Activated T-helper 17 cell treated with anti-CD3 and anti-CD28 coated beads, Interleukin-2, amount 50 U/mL, for 72 hours (primary cell): ENCODE measurements around the gene AIRE. TPM values are rescaled to one million over a fixed set of nuclear protein-coding genes. Genes with fewer than 3 reads are reported as not detected.
"Not testable (repeated sequence)": the region's sequence is repeated elsewhere in the genome, so short reads cannot be mapped to it uniquely, and the experiment has no call there.

Experiments used
- ATAC-seq: fragments of 150-1000 bp; cut with Tn5 transposase; replicated peaks from 2 replicates; pipeline ENCODE4 v1.10.0; 2021; ENCODE audit warnings: mild to moderate bottlenecking, moderate library complexity
- H3K27ac Mint-ChIP-seq: one replicate; pipeline ENCODE4 v1.8.0; 2022; ENCODE audit warnings: mixed read lengths
- H3K27me3 Mint-ChIP-seq: one replicate; pipeline ENCODE4 v1.8.0; 2022; ENCODE audit warnings: mixed read lengths
- H3K36me3 Mint-ChIP-seq: one replicate; pipeline ENCODE4 v1.8.0; 2022; ENCODE audit warnings: low read depth, mild to moderate bottlenecking, mixed read lengths
- H3K4me1 Mint-ChIP-seq: one replicate; pipeline ENCODE4 v1.8.0; 2022; ENCODE audit warnings: mixed read lengths
- H3K4me3 Mint-ChIP-seq: one replicate; pipeline ENCODE4 v1.8.0; 2022; ENCODE audit warnings: mild to moderate bottlenecking, mixed read lengths
- H3K9me3 Mint-ChIP-seq: one replicate; pipeline ENCODE4 v1.8.0; 2022; ENCODE audit warnings: mixed read lengths
- total RNA-seq, 2 donors: library from RNA; stranded (reverse); gene quantifications; one replicate each; pipeline ENCODE4 v1.2.3, GENCODE V29; 2022

AIRE gene
- total RNA-seq, 2 donors from 2014 or later: not detected

DNA sequence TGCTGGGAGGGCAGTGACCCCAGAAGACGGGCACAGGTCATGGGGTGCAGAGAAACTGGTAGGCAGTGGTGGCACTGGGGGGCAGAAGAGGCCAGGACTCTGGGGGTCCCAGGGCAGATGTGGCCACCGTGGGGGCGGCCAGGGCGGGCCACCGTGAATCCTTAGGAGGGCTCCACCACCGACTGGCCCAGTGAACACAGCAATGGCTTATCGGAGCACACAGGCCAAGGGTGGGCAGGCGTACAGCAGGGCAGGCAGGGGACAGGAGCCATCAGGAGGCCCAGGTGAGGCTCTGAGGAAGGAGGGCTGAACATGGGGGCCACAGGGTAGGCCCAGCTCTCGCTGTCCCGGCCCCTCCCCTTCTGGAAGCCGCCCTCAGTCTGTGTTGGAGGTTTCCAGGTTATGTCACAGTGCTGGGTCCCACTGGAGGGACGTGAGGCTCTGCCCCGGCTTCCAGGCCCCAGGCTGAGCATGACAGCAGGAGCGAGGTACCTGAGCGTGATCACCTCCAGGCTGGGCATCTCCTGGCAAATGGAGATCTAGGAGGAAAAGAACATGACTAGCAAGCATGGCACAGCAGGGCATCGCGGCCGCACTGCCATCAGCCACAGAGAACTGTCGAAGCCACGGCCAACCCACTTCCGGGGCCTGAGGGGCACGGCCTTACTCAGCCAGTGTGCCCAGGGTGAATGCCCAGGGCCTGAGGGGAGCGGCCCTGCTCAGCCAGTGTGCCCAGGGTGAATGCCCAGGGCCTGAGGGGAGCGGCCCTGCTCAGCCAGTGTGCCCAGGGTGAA lies 49.8 kb downstream of the AIRE start:
- peaks cover 22% of the 10 kb centered on the region for H3K36me3 Mint-ChIP-seq
- H3K27me3 Mint-ChIP-seq: no peaks in the 10 kb centered on the region
- no peak overlapping the region for H3K4me3 Mint-ChIP-seq
- no peak overlapping the region for H3K27ac Mint-ChIP-seq
- no peak for ATAC-seq
- no peaks in the 10 kb centered on the region for H3K4me1 Mint-ChIP-seq
- no peaks in the 10 kb centered on the region for H3K9me3 Mint-ChIP-seq

- Mint-ChIP-seq H3K27me3 (no peaks in the 10 kb centered on the region), H3K36me3 (peaks cover 22% of the 10 kb centered on the region), H3K4me3 (peak overlapping the region; percentile 49), H3K9me3 (no peaks in the 10 kb centered on the region), H3K27ac (no peak overlapping the region), H3K4me1 (no peaks in the 10 kb centered on the region)
- no peak for ATAC-seq
Measured at GRCh38 chr21:44337449-44337848, 51.8 kb downstream of the AIRE start.

DNA sequence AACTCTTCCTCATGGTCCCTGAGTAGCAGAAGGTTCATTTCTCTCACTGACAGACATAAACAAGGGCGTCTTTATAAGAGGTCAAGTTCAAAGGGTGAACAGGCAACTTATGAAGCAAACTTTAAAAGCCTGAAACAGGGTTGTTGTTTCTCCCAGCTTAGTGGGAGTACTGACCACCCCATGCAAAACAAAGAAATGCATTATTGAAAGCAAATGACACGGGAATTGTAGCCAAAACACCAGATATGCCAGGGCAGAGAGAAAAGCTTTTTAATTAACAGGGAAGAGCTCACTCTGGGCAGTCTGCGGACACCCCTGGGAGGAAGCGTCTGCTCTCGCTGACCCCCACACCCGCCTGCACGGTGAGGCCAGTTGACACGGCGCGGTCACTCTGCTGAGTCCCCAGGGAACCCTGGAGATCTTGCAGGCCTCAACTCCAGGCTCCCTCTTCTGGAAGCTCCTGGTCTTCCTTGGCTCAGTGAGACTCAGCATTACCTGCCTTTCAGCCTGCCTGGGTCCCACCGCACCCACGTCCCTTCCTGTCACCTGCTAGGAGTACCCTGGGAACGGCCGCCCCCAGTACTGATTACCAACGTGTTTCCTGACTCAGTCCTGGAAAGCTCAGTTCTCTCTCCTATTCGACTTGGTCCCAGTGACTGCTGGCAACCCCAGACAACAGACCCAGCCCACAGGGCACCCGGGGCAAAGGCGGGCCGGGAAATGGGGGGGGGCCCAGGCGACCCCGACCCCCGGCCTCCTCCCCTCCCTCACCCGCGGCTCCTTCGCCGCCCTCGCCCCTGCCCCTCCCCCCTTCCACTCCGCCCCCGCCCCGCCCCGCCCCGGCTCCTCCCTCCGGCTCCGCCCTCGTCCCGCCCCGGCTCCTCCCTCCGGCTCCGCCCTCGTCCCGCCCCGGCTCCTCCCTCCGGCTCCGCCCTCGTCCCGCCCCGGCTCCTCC lies 52.5 kb downstream of the AIRE start:
- Mint-ChIP-seq H3K27ac (no peak overlapping the region), H3K4me3 (peak overlapping the region; percentile 49), H3K4me1 (no peaks in the 10 kb centered on the region), H3K27me3 (no peaks in the 10 kb centered on the region), H3K9me3 (no peaks in the 10 kb centered on the region), H3K36me3 (peaks cover 22% of the 10 kb centered on the region)
- peak; percentile 31 for ATAC-seq

DNA sequence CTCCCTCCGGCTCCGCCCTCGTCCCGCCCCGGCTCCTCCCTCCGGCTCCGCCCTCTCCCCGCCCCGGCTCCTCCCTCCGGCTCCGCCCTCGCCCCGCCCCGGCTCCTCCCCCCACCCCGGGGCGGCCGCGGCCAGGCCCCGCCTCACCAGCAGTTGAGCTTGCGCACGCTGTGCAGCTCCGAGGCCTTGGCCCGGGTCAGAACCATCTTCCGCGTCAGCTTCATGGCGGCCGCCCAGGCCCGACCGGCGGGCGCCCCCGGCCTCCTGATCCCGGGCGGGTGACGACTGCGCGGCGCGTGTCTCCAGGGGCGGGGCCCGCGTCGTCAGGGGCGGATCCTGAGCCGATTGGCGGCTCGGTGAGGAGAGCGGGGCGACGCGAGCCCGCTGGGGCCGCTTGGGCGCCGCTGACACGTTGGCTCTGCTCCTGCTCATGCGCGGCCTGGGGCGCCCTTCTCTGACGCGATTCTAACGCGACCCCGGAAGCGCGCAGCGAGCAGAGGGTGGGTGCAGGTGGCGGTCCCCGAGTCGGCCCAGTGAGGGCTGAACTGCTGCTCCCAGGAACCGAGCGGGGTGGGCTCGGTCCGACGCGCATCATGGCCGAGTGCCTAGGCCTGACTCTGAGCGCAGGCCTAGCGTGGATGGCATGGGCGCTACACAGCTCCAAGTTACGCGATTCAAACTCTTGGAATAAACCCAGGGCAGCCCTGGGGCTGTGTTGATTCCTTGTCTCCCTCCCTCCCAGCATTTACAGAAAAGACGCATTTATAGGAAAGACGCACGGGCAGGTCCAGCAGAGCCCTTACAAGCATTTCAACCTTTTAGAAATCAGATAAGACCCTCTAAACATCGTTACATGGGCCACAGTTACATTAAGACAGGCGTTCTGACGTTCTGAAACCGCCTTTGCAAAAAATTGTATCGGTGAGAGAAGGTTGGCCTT lies 53.6 kb downstream of the AIRE start, which contains the start of gene CFAP410:
Gene CFAP410 (minus strand): TSS at position 420 of the 940 bp plus-strand sequence. CDS start 196 bp downstream, at position 224.
- H3K27me3 Mint-ChIP-seq: no peaks in the 10 kb centered on the region
- H3K4me3 Mint-ChIP-seq: peak within 1 kb of the TSS; percentile 98
- peaks cover 22% of the 10 kb centered on the region for H3K36me3 Mint-ChIP-seq
- H3K27ac Mint-ChIP-seq: peak within 1 kb of the TSS; percentile 98
- ATAC-seq: peak; percentile 96
- H3K9me3 Mint-ChIP-seq: no peaks in the 10 kb centered on the region
- H3K4me1 Mint-ChIP-seq: no peaks in the 10 kb centered on the region

- H3K4me1 Mint-ChIP-seq, H3K4me3 Mint-ChIP-seq, H3K27me3 Mint-ChIP-seq, ATAC-seq, H3K9me3 Mint-ChIP-seq: not testable (repeated sequence)
- Mint-ChIP-seq H3K36me3 (peaks cover 15% of the 10 kb centered on the region), H3K27ac (peak overlapping the region; percentile 98)
Measured at GRCh38 chr21:44341726-44342458, 56.2 kb downstream of the AIRE start.

DNA sequence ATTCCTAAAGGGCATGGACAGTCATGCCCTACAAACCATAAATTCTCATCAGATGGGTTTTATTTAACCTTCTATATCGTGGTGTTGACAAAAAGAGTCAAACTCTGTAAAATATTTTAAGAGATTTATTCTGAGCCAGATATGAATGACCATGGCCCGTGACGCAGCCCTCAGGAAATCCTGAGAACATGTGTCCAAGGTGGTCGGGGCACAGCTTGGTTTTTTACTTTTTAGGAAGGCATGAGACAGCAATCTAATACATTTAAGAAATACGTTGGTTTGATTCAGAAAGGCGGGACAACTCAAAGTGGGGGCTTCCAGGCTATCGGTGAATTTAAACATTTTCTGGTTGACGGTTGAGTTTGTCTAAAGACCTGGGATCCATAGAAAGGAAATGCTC lies 57.3 kb downstream of the AIRE start:
- H3K9me3 Mint-ChIP-seq, H3K36me3 Mint-ChIP-seq, H3K4me1 Mint-ChIP-seq, ATAC-seq, H3K27me3 Mint-ChIP-seq, H3K4me3 Mint-ChIP-seq: not testable (repeated sequence)
- H3K27ac Mint-ChIP-seq: peak overlapping the region; percentile 63

- H3K9me3 Mint-ChIP-seq: no peaks in the 10 kb centered on the region
- no peaks in the 10 kb centered on the region for H3K36me3 Mint-ChIP-seq
- no peak overlapping the region for H3K4me3 Mint-ChIP-seq
- H3K4me1 Mint-ChIP-seq: no peaks in the 10 kb centered on the region
- no peaks in the 10 kb centered on the region for H3K27me3 Mint-ChIP-seq
- ATAC-seq: no peak
- H3K27ac Mint-ChIP-seq: no peak overlapping the region
Measured at GRCh38 chr21:44344541-44345183, 59.0 kb downstream of the AIRE start.

GRCh38 chr21:44345495-44345894 lies 59.8 kb downstream of the AIRE start:
- Mint-ChIP-seq H3K9me3 (no peaks in the 10 kb centered on the region), H3K4me3 (no peak overlapping the region), H3K36me3 (no peaks in the 10 kb centered on the region), H3K27ac (no peak overlapping the region), H3K4me1 (no peaks in the 10 kb centered on the region), H3K27me3 (no peaks in the 10 kb centered on the region)
- no peak for ATAC-seq

- no peak overlapping the region for H3K27ac Mint-ChIP-seq
- H3K36me3 Mint-ChIP-seq: no peaks in the 10 kb centered on the region
- no peaks in the 10 kb centered on the region for H3K27me3 Mint-ChIP-seq
- no peak overlapping the region for H3K4me3 Mint-ChIP-seq
- H3K9me3 Mint-ChIP-seq: no peaks in the 10 kb centered on the region
- peaks cover 6% of the 10 kb centered on the region for H3K4me1 Mint-ChIP-seq
- ATAC-seq: no peak
Measured at GRCh38 chr21:44347911-44348451, 62.3 kb downstream of the AIRE start.

Other genes with a start within 250 kb of the AIRE start
- 10 to 100 TPM; 40.4 to 42.0 TPM for gene PWP2, start 178.5 kb upstream of the AIRE start, total RNA-seq
- gene GATD3, start 152.2 kb upstream of the AIRE start, total RNA-seq: 10 to 100 TPM; 65.6 to 77.0 TPM
- 1 to 10 TPM; 2.0 to 6.4 TPM for gene ICOSLG, start 44.9 kb upstream of the AIRE start, total RNA-seq
- not detected for gene DNMT3L, start 24.0 kb upstream of the AIRE start, total RNA-seq
- 100 to 1,000 TPM; 150 to 184 TPM for gene PFKL, start 14.2 kb downstream of the AIRE start, total RNA-seq
- 10 to 100 TPM; 13.7 to 16.4 TPM for gene CFAP410, start 53.5 kb downstream of the AIRE start, total RNA-seq
- gene TRPM2, start 67.7 kb downstream of the AIRE start, total RNA-seq: 10 to 100 TPM; 10.7 to 25.6 TPM
- 1 to 10 TPM; 3.5 TPM for gene LRRC3, start 169.6 kb downstream of the AIRE start, total RNA-seq